GM21367 (cell line): Measurements from ENCODE around the gene ACP7.
"Not testable (repeated sequence)": the region's sequence is repeated elsewhere in the genome, so short reads cannot be mapped to it uniquely, and the experiment has no call there.

ENCODE experiments used
- ATAC-seq: cut with Tn5 transposase; IDR thresholded peaks from one replicate; pipeline ENCODE4 v1.9.1; 2021; ENCODE audit not compliant: unreplicated experiment

ACP7 gene

GRCh38 chr19:39077323-39077722, 6.8 kb upstream of the ACP7 start:
- no peak for ATAC-seq

DNA sequence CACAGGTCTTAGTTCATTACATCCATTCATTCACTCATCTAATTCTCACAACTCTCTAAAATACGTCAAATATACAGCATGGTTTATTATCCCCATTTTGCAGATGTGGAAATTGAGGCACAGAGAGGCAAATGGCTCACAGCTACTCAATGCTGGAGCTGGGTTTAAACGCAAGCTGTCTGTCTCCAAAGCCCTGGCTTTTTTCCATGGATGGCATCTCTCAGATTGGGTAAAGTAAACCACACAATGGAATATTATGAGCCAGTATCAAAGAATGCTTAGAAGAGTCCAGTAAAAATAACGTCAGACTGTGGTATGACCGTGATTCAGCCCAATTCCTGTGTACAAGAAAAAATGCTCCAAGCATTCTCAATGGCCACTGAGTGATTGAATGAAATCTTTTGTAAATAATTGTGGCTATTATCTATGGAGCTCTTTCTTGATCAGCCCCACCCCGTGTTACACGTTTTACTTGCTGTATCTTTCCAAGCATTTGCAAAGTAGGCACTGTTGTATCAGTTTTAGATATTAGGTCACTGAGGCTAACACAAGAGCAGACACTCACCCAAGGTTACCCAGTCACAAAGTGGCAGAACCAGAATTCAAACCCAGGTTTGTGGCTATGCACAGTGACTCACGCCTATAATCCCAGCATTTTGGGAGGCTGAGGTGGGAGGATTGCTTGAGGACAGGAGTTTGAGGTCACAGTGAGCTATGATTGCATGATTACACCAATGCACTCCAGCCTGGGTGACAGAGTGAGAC, 5.5 kb upstream of the ACP7 start:
- no peak for ATAC-seq

GRCh38 chr19:39080431-39080830, 3.7 kb upstream of the ACP7 start:
- ATAC-seq = no peak

DNA sequence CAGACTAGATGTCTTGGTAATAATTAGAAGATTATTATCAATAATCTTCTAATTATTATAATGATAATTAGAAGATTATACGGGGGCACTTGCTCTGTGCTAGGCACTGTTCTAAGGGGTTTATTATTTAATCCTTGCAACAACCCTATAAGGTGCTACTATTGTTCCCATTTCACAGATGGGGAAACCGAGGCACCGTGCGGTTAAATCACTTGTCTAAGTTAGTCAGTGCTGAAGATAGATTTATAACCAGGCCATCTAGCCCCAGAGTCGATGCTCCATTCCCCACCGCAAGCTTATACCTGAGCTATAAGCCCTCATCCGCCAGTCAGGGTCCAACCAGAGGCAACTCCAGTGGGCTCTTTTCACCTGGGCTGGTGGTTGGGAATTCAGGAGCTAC, 2.0 kb upstream of the ACP7 start:
- no peak for ATAC-seq

- no peak for ATAC-seq
These were observed 1.2 kb upstream of the ACP7 start for GRCh38 chr19:39082745-39083598.

DNA sequence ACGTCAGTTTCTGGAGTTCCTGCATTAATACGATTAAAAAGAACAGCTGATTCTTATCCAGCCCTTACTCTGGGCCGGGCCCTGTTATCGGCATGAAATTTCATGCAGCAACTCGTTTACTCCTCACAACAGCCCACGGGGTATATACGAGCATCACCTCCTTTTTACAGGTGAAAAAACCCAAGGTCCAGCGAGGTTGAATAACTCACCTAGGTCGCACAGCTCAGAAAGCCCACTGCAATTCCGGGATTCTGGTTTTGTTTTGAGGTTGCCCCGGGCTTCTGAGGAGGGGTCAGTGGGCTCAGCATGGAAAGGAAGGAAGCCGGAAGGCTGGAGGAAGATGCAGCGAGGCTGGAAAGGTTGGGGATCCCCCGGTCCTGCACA, 577 bp upstream of the ACP7 start:
- ATAC-seq = no peak

- ATAC-seq = no peak
These were observed 538 bp downstream of the ACP7 start for GRCh38 chr19:39084732-39085080.

DNA sequence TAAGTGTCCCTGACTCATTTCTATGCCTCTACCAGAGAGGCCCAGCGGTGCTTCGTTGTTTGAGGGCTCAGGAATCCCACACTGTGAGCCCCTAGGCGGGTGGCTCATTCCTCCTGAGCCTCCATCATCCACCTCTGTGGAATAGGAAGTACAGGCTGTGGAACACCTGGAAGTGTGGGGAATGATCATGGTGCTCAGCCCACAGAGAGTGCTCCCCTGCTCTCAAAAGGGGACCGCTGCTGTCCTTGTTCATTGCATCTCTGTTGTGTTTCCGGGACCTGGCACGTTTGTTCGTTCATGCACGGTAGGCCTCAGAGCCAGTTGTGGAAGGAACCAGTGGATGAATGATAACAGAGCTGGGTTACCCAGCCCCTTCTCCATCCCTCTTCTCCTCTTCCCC, 1.2 kb downstream of the ACP7 start:
- no peak for ATAC-seq

DNA sequence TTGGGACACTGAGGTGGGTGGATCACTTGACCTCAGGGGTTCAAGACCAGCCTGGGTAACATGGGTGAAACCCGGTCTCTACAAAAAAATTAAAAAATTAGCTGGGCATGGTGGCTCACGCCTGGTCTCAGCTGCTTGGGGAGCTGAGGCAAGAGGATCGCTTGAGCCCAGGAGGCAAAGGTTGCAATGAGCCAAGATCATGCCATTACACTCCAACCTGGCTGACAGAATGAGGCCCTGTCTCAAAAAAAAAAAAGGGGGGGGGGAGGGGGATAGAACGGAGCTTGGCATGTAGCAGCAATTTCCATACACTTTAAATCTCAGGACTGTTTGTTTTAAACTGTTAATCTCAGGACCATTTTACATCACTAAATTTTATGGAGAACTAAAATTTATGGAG, 2.2 kb downstream of the ACP7 start:
- ATAC-seq = no peak

DNA sequence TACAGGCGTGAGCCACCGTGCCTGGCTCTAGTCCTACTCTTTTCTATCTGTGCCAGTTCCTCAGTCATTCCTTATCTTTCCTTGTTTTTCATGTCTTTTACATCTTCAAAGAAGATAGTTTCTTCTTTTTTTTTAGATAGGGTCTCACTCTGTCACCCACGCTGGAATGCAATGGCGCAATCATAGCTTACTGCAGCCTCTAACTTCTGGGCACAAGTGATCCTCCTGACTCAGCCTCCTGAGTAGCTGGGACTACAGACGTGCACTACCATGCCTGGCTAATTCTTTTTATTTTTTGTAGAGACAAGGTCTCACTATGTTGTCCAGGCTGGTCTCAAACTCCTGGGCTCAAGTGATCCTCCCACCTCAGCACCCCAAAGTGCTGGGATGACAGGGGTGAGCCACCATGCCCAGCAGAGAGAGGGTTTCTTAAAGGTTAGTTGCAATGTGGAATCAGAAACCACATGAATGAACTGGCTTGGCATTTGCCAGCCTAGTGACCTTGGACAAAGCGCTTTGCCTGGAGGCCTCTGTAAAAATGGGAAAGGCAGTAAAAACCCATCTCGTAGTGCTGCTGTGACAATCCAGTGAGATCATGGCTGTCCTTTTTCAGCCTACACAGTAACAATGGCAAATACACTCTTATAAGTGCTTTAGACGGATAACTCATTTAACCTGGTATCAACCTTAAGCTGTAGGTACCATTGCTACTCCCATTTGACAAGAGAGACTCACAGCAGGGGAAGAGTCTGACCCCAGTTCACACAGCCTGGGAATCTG, 3.9 kb downstream of the ACP7 start:
- ATAC-seq = no peak

DNA sequence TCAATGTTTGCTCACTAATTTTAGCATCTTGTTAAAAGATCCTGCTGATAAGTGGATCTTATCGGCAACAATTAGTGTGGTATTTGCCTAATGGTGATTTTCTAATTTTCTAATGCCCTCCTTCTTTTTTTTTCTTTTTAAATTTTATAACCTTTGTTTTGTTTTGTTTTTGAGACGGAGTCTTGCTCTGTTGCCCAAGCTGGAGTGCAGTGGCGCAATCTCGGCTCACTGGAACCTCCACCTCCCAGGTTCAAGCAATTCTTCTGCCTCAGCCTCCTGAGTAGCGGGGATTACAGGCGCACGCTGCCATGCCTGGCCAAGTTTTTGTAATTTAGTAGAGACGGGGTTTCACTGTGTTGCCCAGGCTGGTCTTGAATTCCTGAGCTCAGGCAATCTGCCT, 5.8 kb downstream of the ACP7 start:
- ATAC-seq = not testable (repeated sequence)

DNA sequence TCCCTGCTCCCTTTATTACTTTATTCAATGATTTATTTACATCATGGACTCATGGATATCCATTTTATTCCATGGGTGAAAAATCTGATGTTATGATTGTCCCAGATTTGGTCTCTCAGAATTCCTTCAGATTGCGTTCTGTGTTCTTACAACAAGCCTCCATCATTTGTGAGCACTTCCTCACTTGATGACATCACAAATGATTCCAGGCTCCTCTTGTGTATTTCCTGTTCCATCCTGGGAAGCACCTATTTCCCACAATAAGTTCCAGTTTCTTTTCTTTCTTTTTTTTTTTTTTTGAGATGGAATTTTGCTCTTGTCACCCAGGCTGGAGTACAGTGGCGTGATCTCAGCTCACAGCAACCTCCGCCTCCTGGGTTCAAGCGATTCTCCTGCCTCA, 6.7 kb downstream of the ACP7 start:
- no peak for ATAC-seq

GRCh38 chr19:39095799-39096540, 11.8 kb downstream of the ACP7 start:
- ATAC-seq = not testable (repeated sequence)

GRCh38 chr19:39097299-39097698, 13.1 kb downstream of the ACP7 start:
- no peak for ATAC-seq

DNA sequence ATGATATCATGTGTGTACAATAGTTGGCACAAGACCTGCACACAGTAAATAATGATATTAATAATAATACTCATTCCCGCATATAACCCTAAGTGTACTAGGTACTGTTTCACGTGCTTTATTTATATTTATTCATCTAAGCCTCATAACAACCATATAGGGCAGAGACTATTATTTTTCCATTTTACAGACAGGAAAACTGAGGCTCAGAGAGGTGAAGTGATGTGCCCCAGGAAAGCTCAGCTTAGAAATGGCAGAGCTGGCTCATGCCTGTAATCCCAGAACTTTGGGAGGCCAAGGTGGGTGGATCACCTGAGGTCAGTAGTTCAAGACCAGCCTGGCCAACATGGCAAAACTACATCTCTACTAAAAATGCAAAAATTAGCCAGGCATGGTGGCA, 13.6 kb downstream of the ACP7 start:
- no peak for ATAC-seq

DNA sequence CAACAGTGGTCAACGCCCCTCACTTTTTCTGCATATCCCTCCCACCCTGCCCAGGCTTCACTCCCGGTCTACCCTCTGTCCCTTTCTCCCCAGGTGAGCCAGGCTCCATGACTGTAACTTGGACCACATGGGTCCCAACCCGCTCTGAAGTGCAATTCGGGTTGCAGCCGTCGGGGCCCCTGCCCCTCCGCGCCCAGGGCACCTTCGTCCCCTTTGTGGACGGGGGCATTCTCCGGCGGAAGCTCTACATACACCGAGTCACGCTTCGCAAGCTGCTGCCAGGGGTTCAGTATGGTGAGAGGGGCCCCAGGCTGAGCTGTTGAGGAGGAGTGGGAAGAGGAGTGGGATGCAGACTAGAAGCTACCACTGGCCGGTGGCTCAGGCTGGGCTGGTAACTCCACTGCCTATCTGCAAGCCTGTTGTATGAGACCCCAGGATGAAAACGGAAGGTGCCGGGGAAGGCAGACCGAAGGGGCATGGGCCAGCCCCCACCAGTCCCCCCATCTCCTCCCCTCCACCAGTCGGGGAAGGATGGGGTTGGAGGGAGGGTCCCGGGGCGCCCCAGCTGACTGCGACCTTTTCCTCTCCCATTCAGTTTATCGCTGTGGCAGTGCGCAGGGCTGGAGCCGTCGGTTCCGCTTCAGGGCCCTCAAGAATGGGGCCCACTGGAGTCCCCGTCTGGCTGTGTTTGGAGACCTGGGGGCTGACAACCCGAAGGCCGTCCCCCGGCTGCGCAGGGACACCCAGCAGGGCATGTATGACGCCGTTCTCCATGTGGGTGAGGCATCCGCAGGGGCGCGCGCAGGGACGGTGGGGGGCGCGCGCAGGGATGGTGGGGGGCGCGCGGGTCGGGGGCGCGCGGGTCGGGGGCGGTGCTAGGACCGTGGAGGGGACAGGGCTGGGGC, 14.4 kb downstream of the ACP7 start:
- no peak for ATAC-seq

DNA sequence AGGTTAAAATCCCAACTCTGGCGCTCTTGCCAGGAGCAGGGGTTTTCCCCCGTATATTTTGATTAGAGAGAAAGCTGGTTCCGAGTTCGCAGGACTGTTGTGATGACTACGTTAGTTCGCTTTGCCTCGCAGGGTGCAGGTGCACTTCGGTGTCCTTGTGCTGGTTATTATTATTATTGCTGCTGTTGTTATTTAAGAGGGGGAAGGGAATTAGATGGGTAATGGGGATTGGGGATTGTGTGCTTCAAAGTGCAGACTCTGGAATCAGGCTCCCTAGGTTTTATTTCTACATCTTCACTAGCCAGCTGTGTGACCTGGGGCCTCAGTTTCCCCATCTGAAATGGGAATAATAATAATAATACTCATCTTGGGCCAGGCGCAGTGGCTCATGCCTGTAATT, 15.2 kb downstream of the ACP7 start:
- no peak for ATAC-seq

- no peak for ATAC-seq
These were observed 16.5 kb downstream of the ACP7 start for GRCh38 chr19:39100500-39101166.

- ATAC-seq = no peak
These were observed 19.0 kb downstream of the ACP7 start for GRCh38 chr19:39103151-39103550.
